GM19239 (cell line): ENCODE data around the gene SMYD2.
A peak's percentile ranks its signal among the peaks of the same experiment; 100 is the strongest.
"Not testable (repeated sequence)": the region's sequence is repeated elsewhere in the genome, so short reads cannot be mapped to it uniquely, and the experiment has no call there.

Experiments
- DNase-seq: peaks from one replicate; pipeline ENCODE4 v3.0.0; 2011; ENCODE audit warnings: low spot score; ENCODE audit not compliant: insufficient read length
- FAIRE-seq: peaks from 2 replicates; lab custom pipeline; 2011; peaks lifted over from hg19 to GRCh38; lab: Jason Lieb, UNC

Gene SMYD2

DNA sequence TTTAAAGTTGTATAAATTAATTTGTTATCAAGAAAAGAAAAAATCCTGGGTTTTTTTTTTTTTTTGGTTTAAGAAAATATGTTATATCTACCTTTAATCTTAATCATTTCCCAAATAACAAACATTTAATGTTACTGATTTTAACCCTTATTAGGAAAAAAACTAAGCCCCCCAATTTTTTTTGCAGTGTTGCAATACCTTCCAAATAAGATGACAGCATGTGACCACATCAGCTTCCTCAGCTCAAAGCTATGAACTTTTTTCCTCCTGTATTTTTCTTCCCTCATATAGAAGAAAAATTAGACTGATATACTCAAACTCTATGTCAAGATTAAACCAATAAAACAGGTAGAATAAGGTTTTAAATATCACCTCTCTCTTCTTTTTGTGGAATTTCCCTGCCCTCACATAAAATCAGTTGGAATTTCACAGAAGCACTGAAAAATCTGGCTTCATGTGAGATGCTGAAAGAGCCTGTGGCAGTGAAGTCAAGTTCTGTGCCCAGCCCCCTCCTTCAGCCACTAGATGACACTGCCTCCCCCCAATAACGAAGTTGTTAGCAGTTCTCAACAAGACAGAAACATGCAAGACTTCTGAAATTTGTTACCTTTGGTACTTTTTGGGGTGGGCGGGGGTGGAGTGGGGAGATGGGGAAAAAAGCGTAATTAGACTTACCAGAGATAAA, 9.6 kb upstream of the SMYD2 start:
- DNase-seq (no peak), FAIRE-seq (no peak)

DNA sequence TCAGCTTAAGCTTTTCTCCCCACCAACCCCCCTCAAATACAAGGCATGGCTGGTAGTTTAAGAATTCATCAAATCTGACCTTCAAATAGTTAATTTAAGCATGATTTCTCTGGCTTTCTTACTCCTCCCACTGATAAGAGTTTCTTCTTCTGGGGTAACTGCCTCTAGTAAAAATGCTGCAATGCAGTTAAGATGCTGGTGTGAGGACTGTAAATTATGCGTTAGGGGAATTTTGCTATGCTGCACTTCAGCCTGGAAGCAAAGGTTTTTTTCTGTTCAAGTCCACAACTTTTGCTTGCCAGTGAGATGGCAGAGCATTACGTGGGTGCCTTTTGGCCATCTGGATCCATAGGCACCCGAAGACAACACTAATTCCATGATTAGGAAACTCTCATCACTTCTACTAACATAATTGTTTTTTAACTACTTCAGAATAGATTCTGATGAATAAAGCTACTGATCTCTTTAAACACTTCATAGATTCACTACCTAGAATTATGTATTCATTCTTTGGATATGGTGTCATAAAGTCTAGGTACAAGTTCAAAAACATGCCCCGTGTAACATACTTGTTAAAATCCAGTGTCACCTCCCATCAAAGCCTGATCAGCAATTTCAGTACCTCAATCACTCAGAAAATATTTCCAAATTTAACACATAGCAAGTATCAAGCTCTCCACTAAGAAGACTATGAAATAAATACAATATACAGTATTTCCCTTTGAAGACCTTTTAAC, 8.8 kb upstream of the SMYD2 start:
- FAIRE-seq (no peak), DNase-seq (no peak)

GRCh38 chr1:214272964-214273533, 7.9 kb upstream of the SMYD2 start:
- FAIRE-seq: no peak

DNA sequence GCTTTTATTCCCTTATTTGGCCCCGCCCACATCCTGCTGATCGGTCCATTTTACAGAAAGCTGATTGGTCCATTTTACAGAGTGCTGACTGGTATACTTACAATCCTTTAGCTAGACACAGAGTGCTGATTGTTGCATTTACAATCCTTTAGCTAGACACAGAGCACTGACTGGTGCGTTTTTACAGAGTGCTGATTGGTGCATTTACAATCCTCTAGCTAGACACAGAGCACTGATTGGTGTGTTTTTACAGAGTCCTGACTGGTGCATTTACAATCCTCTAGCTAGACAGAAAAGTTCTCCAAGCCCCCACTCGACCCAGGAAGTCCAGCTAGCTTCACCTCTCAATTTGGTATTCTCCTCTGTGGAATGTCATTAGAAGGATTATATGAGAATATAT, 5.3 kb upstream of the SMYD2 start:
- FAIRE-seq, DNase-seq: not testable (repeated sequence)

More at GRCh38 chr1:214272964-214273533, 7.9 kb upstream of the SMYD2 start:
- DNase-seq: no peak

- no peak for DNase-seq
- FAIRE-seq: no peak
Measured at GRCh38 chr1:214276786-214277185, 4.2 kb upstream of the SMYD2 start.

DNA sequence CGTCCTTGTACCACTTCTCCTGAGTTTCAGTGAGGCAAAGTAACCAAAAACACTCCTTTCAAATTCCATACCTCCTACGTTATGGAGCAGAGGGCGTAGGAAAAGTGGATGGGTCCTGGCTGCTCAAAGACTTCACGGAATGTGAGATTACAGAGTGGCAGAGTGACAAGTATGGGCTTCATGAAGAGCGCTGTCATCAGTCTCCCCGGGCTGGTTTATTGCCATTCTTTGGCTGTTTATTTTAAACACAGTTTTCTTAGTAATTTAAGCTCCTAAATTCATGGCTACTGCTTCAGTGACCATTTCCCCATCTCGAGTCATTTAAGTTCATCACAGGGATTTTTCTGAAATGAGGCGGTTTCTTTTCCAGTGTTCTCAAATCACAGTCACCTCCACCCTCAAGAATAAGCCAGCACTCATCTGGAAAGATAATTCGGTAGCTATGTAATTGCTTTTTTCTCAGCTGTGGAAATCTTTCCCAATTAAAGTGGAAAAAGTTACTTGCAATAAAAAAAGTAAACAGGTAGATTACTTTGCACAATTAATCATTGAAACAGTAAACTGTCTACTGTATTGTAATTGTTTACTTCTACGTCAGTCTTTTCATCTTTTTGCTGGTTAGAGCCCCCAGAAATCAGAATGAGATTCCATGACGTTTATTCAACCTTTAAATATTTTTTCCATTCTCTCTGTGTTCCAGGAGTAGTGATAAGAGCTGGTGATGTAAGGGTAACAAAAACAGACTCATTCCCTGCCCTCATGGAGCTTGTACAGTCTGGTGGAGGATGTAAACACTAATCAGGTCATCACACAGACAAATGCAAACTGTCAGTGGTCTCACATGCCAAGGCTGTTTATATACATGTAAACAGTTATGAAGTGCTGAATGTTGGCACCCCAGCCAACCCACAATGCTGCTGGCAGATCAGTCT, 3.0 kb upstream of the SMYD2 start:
- DNase-seq (no peak), FAIRE-seq (no peak)

DNA sequence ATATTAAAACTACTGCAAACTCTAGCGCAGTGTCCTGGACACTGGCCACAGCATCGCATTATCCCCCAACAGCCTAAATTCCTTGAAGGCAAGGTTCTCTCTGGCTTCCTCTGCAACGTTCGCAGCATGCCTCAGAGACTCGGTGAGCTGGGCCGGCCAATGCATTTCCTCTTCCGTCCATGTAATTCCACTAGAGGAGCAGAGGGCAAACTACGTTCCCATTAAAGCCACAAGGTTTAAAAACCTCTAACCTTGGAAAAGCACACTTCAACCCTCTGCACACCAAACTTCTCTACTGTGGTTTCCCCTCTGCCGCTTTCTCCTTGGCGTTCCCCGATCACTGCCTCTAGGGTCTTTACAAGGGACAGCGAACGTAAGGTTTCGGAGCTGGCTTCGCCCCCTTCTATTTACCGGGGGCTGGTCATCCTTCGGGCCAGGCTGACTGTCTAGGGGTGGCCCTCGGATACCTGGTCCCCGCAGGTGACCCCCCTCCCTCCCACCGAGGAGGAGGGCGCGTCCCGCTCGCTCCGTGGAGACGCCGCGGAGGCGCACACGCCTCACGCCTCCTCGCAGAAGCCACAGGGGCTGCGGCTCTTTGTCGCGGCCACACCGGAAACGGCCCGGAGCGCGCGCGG, 456 bp upstream of the SMYD2 start:
- DNase-seq (no peak), FAIRE-seq (peak; percentile 71)

DNA sequence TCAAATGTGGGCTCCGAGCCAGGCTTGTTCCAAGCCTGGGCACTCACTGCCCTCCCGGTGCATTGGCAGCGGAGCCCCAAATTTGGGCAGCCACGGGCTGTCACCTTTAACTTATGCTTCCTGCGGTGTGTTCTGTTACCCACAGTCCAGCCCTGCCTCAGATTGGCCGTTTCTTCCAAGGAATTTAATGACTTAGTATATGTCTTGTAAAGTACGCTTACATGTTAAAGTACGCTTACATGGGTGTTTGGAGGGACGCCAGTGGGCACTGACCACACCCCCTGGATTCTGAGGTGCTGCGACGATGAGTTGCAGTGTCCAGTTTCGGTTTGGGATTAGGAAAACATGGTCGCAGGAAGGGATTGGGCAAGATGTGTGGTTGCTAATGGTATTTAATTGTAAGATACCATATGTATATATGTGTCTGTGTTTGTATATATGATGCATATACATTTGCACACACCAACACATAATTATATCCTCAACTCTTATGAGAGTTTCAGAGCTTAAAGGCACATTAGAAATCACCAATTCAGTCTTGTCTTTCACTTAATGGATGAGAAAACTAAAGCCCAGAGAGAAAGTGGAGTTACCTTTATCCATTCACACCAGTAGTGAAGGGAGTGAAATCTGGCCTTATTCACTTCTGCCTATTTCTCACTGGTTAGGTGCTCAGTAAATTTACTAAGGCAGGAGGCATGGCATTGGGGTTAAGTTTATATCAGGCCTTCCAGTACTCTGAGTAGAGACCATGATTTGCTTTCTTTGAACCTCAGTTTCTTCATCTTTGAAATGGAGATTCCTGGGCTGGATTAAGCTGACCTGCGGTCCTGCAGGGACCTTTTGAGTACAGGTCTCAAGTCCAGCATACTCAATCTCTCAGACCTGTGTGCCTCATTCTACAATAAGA, 1.0 kb downstream of the SMYD2 start:
- DNase-seq (no peak), FAIRE-seq (peak; percentile 76)

GRCh38 chr1:214282630-214283242, 1.8 kb downstream of the SMYD2 start:
- DNase-seq: no peak
- FAIRE-seq: no peak

DNA sequence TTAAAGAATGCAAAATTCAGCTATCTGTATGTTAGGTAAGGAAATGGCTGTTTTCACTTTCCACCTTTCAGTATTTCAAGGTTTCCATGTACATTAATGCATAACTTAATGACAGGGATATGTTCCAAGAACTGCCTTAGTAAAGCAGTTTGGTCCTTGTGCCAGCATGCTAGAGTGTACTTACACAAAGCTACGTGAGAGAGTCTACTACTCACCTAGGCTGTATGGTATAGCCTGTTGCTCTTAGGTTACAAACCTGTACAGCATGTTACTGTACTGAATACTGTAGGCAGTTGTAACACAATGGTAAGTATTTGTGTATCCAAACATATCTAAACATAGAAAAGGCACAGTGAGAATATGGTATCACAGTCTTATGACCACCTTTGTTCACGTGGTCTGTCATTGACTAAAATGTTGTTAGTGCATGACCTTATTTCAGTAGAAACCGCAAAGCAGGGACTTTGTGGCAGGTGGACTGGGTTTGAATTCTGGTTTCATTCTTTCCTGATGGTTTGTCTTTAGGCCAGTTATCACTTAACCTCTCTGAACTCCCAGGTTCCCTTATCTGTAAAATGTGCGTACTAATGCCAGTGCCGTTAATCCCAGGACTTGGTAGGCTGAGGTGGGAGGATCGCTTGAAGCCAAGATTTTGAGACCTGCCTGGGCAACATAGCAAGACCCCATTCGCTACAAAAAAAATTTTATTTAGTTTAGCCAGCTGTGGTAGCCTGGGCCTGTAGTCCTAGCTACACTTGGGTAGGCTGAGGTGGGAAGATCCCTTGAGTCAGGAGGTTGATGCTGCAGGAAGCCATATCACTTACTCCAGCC, 4.9 kb downstream of the SMYD2 start:
- FAIRE-seq: no peak

GRCh38 chr1:214287884-214288283, 6.9 kb downstream of the SMYD2 start:
- DNase-seq: no peak
- no peak for FAIRE-seq

More for the DNA sequence above, 4.9 kb downstream of the SMYD2 start:
- DNase-seq: no peak

DNA sequence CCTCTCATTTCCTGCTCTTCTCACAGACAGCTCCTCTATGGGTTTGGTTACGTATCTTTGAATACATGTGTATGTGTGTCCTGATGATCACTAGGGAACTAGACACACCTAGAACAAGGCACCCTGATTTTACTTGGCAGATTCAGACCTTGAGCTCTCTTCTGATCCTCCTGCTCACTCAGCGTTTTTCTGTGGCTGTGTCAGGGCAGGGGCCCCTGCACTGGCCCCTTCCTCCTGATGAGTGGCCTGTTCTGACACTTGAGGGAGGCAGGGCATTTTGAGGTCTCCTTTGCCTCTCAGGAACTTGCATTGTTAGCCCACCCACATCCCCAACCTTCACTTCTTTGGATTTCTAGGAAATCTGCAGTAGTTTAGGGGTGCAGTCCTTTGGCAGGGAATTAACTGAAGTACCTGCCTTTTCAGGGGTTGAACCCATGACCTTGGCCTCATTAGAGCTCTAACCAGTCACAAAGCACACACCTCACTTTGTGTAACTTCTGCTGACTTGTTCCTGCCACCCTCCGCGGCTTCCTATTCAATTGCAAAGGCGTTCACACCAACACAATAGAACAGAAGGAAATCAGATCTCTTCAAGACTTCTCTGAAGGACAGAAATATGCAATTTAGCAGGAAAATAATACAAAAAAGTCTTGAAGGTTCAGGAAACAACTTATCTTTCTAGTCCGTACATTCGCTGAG, 8.8 kb downstream of the SMYD2 start:
- FAIRE-seq: no peak
- no peak for DNase-seq

DNA sequence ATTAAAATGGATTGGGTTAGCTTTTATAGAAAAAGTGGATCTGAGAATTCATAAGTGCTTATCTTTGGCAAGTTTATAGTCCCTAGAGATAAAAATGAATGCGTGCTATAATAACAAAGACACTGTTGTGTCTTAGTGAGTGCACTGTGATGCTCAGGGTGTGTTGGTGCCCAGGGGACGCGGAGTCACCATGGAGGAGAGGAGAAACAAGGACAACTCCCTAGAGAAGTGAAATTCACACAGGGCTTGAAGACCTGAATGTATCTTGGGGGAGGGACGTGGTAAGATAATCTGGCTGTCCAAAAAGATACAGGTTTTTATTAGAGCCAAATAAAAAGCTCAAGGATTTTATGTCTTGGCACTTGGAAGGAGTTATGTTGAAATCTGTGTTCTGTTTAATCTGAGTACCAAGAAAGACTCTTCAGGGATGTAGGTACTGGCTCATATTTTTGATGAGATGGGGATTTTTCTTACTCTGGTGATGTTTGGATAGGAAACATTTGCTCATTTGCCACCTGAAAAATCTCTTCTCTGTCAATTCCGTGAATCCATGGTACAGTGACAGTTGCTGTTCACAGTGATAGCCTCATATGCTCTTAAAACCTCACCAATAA, 9.6 kb downstream of the SMYD2 start:
- no peak for FAIRE-seq
- DNase-seq: no peak

DNA sequence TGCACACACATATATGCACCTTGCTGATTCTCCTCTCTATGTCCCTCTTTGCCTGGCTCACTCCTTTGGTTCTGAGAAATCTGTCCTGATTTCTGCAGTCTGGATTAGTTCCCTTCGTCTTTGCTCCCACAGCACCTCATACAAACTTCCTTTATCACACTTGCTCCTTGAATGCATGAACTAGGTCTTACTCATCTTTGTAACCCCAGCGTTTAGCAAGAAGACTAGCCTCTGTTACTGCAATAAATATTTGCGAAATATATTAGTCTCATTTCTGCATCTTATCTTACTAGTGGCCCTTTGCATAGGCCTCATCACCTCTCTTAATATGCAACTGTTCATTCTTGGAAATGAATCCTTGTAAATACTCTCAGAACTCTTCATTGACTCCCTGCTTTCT, 11.4 kb downstream of the SMYD2 start:
- DNase-seq: no peak
- no peak for FAIRE-seq

DNA sequence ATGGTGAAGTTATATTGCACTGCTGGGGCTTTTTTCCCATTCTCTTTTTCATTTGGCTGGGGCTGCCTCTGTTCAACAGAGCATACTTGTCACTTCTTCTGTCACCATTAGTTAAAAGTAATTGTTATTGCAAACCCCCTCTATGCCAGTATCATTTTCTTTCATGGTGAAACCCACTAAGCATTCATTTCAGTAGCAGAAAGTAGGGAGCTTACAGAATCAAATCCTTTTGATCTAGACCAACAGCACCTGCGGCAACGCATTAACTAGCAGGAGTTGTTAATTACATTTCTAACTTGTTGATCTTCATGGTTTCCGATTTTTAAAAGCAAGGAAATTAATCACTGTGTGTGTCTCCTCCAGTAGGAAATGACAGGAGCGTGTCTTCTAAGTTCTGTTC, 15.0 kb downstream of the SMYD2 start:
- FAIRE-seq: no peak
- no peak for DNase-seq

DNA sequence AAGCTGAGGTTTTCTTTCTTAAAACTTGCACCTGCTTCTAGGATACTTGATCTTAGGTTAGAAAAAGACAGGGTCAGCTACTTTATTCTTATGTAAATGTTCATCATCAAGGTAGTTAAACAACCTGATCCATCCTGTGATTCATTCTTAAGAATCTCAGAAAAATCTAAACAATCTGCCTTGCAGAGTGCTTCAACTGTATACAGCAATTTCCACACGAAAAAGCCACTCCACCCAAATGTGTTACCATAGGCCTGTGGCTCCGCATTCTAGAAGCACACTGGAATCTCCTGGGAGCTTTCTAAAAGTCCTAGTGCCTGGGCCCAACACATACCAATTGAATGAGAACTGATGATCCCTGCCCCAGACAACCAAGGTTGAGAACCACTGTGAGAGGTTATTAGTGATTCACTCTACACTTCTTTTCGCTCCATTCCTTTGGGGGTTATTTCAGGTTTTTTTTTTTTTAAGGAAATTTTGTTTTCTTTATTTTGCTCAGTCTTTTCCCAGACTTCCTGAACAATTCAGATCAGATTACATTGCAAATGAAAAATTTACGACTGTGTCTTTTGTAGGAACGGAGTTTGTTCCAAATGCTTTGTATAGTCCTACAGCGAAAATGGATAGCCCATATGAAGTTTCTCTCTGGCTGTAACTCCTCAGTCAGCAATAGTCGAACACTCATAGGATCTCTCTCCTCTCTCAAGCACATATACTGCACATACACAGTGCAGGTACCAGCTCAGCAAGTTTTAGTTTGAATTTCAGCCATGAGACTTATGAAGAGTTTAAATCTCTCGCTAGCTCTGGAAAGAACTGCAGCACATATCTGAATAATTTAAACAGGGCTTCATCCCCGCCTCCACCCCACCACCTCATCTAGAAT, 16.1 kb downstream of the SMYD2 start:
- FAIRE-seq (no peak), DNase-seq (no peak)
